ENCODE results near the gene CT45A1. TPM values are rescaled to one million over a fixed set of nuclear protein-coding genes. Genes with fewer than 3 reads are reported as not detected.

Gene CT45A1
- total and polyA plus RNA-seq, 2 of the 8 experiments (the other 6 are each of a cell fraction or from before 2014, with no cell fraction given), result not detected

GRCh38 chrX:135697601-135698000, 15.8 kb upstream of the CT45A1 start:
- Histone ChIP-seq H3K79me1 (ENCODE audit: low read depth, low read length) (no peaks in the 10 kb centered on the region), H3K56ac (replicated peaks; ENCODE audit: insufficient read length, low read depth, low read length) (no peak overlapping the region), H2BK5ac (ENCODE audit: low read depth, low read length) (no peak overlapping the region), H4K91ac (replicated peaks; ENCODE audit: insufficient read length, low read length) (no peak overlapping the region), H2BK20ac (ENCODE audit: low read length) (no peak overlapping the region), H3K27me3 (replicated peaks in 1 of 4; ENCODE audit: control insufficient read depth in 3 of 4, extremely low read depth in 1 of 4, insufficient read depth in 3 of 4, low read length in 3 of 4) (no peaks in the 10 kb centered on the region), H3K4me1 (replicated peaks in 1 of 4; ENCODE audit: control insufficient read depth in 3 of 4, insufficient read depth in 4 of 4, low read length in 3 of 4) (no peaks in the 10 kb centered on the region), H4K20me1 (replicated peaks in 1 of 2; ENCODE audit: control insufficient read depth in 1 of 2, insufficient read depth in 2 of 2, low read length in 2 of 2) (no peaks in the 10 kb centered on the region), H3K18ac (ENCODE audit: extremely low read depth, low read length) (no peak overlapping the region), H3K23ac (ENCODE audit: insufficient read length) (no peak overlapping the region), H3K36me3 (ENCODE audit: control insufficient read depth in 2 of 4, insufficient read depth in 4 of 4, low read length in 3 of 4) (no peaks in the 10 kb centered on the region), H3K9ac (replicated peaks in 1 of 4; ENCODE audit: extremely low read depth in 1 of 4, low read depth in 3 of 4, low read length in 3 of 4) (no peak overlapping the region), H2BK120ac (replicated peaks; ENCODE audit: low read depth, low read length) (no peak overlapping the region), H3K27ac (ENCODE audit: low read depth, low read length) (no peak overlapping the region), H4K5ac (ENCODE audit: insufficient read length, low read depth, low read length) (no peak overlapping the region), H3K79me2 (ENCODE audit: control insufficient read depth in 1 of 2, insufficient read depth in 2 of 2, low read length in 2 of 2) (no peaks in the 10 kb centered on the region), H3K14ac (ENCODE audit: insufficient read length) (no peak overlapping the region), H4K8ac (ENCODE audit: extremely low read depth, insufficient read depth, low read length) (no peak overlapping the region), H3K9me3 (ENCODE audit: insufficient read depth in 2 of 2, low read depth in 1 of 2, low read length in 1 of 2) (peaks cover 6 to 29% of the 10 kb centered on the region in 2 experiments; a peak in 3 of 4 replicates), H3K4ac (replicated peaks; ENCODE audit: insufficient read length, low read depth, low read length) (no peak overlapping the region), H2BK12ac (ENCODE audit: low read depth, low read length) (no peak overlapping the region), H3K23me2 (ENCODE audit: low read depth, low read length) (no peaks in the 10 kb centered on the region), H3K4me2 (ENCODE audit: insufficient read depth in 1 of 2, low read depth in 2 of 2, low read length in 2 of 2) (no peak overlapping the region), H2BK15ac (ENCODE audit: low read length) (no peak overlapping the region), H3K4me3 (ENCODE audit: extremely low read depth in 1 of 4, insufficient read depth in 2 of 4, low read depth in 3 of 4, low read length in 4 of 4) (no peak overlapping the region), H2AK5ac (ENCODE audit: low read depth, low read length) (no peak overlapping the region), H2AFZ (ENCODE audit: low read length) (no peak overlapping the region)
- ChIA-PET CTCF (ENCODE audit: partially characterized antibody) (no interaction called here), POLR2A (ENCODE audit: partially characterized antibody) (no interaction called here)
- DNase-seq (ENCODE audit: low read depth in 1 of 2, low spot score in 2 of 2), result no peak
- FAIRE-seq, result no peak
- TF ChIP-seq, protein P1, sequence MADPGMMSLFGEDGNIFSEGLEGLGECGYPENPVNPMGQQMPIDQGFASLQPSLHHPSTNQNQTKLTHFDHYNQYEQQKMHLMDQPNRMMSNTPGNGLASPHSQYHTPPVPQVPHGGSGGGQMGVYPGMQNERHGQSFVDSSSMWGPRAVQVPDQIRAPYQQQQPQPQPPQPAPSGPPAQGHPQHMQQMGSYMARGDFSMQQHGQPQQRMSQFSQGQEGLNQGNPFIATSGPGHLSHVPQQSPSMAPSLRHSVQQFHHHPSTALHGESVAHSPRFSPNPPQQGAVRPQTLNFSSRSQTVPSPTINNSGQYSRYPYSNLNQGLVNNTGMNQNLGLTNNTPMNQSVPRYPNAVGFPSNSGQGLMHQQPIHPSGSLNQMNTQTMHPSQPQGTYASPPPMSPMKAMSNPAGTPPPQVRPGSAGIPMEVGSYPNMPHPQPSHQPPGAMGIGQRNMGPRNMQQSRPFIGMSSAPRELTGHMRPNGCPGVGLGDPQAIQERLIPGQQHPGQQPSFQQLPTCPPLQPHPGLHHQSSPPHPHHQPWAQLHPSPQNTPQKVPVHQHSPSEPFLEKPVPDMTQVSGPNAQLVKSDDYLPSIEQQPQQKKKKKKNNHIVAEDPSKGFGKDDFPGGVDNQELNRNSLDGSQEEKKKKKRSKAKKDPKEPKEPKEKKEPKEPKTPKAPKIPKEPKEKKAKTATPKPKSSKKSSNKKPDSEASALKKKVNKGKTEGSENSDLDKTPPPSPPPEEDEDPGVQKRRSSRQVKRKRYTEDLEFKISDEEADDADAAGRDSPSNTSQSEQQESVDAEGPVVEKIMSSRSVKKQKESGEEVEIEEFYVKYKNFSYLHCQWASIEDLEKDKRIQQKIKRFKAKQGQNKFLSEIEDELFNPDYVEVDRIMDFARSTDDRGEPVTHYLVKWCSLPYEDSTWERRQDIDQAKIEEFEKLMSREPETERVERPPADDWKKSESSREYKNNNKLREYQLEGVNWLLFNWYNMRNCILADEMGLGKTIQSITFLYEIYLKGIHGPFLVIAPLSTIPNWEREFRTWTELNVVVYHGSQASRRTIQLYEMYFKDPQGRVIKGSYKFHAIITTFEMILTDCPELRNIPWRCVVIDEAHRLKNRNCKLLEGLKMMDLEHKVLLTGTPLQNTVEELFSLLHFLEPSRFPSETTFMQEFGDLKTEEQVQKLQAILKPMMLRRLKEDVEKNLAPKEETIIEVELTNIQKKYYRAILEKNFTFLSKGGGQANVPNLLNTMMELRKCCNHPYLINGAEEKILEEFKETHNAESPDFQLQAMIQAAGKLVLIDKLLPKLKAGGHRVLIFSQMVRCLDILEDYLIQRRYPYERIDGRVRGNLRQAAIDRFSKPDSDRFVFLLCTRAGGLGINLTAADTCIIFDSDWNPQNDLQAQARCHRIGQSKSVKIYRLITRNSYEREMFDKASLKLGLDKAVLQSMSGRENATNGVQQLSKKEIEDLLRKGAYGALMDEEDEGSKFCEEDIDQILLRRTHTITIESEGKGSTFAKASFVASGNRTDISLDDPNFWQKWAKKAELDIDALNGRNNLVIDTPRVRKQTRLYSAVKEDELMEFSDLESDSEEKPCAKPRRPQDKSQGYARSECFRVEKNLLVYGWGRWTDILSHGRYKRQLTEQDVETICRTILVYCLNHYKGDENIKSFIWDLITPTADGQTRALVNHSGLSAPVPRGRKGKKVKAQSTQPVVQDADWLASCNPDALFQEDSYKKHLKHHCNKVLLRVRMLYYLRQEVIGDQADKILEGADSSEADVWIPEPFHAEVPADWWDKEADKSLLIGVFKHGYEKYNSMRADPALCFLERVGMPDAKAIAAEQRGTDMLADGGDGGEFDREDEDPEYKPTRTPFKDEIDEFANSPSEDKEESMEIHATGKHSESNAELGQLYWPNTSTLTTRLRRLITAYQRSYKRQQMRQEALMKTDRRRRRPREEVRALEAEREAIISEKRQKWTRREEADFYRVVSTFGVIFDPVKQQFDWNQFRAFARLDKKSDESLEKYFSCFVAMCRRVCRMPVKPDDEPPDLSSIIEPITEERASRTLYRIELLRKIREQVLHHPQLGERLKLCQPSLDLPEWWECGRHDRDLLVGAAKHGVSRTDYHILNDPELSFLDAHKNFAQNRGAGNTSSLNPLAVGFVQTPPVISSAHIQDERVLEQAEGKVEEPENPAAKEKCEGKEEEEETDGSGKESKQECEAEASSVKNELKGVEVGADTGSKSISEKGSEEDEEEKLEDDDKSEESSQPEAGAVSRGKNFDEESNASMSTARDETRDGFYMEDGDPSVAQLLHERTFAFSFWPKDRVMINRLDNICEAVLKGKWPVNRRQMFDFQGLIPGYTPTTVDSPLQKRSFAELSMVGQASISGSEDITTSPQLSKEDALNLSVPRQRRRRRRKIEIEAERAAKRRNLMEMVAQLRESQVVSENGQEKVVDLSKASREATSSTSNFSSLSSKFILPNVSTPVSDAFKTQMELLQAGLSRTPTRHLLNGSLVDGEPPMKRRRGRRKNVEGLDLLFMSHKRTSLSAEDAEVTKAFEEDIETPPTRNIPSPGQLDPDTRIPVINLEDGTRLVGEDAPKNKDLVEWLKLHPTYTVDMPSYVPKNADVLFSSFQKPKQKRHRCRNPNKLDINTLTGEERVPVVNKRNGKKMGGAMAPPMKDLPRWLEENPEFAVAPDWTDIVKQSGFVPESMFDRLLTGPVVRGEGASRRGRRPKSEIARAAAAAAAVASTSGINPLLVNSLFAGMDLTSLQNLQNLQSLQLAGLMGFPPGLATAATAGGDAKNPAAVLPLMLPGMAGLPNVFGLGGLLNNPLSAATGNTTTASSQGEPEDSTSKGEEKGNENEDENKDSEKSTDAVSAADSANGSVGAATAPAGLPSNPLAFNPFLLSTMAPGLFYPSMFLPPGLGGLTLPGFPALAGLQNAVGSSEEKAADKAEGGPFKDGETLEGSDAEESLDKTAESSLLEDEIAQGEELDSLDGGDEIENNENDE (IDR thresholded peaks at IDR 0.05; ENCODE audit: insufficient replicate concordance, low read length), result no peak

Data from H1 (cell line).